Smooth muscle cell (in vitro differentiated cells): ENCODE measurements around the gene SLC16A11. TPM values are rescaled to one million over a fixed set of nuclear protein-coding genes. Genes with fewer than 3 reads are reported as not detected.

Experiments used
- DNase-seq: peaks from one replicate; lab custom pipeline; 2025; ENCODE audit not compliant: unreplicated experiment; lab: John Stamatoyannopoulos, UW
- H2AFZ ChIP-seq: fragments of 200-600 bp; sonication (generic); 2 replicates; pipeline ENCODE4 v1.6.0; 2016; ENCODE audit warnings: antibody characterized with exemption, low read depth, mild to moderate bottlenecking
- H3F3A ChIP-seq: fragments of 200-600 bp; sonication (generic); 2 replicates; pipeline ENCODE4 v1.6.0; 2017; ENCODE audit warnings: antibody characterized with exemption, low read depth
- H3K27ac ChIP-seq: fragments of 200-600 bp; sonication (generic); 2 replicates; pipeline ENCODE4 v1.5.1; 2016; ENCODE audit warnings: low read depth, mild to moderate bottlenecking
- H3K27me3 ChIP-seq: fragments of 200-600 bp; sonication (generic); 2 replicates; pipeline ENCODE4 v1.6.1; 2016; ENCODE audit warnings: low read depth, mild to moderate bottlenecking
- H3K36me3 ChIP-seq: fragments of 200-600 bp; sonication (generic); 2 replicates; pipeline ENCODE4 v1.5.1; 2016; ENCODE audit warnings: low read depth
- H3K4me1 ChIP-seq: fragments of 200-600 bp; sonication (generic); 2 replicates; pipeline ENCODE4 v1.5.1; 2016; ENCODE audit warnings: low read depth
- H3K4me2 ChIP-seq: fragments of 200-600 bp; sonication (generic); 2 replicates; pipeline ENCODE4 v1.6.0; 2016; ENCODE audit warnings: mild to moderate bottlenecking
- H3K4me3 ChIP-seq: fragments of 200-600 bp; sonication (generic); 2 replicates; pipeline ENCODE4 v1.5.1; 2016; ENCODE audit warnings: mild to moderate bottlenecking
- H3K79me2 ChIP-seq: fragments of 200-600 bp; sonication (generic); 2 replicates; pipeline ENCODE4 v1.6.0; 2016; ENCODE audit warnings: low read depth, mild to moderate bottlenecking
- H3K9ac ChIP-seq: fragments of 200-600 bp; sonication (generic); 2 replicates; pipeline ENCODE4 v1.6.0; 2016; ENCODE audit warnings: low read depth
- H3K9me3 ChIP-seq: fragments of 200-600 bp; sonication (generic); replicated peaks from 2 replicates; pipeline ENCODE4 v1.5.1; 2016; ENCODE audit warnings: low read depth
- H4K20me1 ChIP-seq: fragments of 200-600 bp; sonication (generic); 2 replicates; pipeline ENCODE4 v1.6.0; 2016; ENCODE audit warnings: low read depth
- WGBS: methylation state at CpG from one replicate; pipeline ENCODE4 v1.1.7; 2016; ENCODE audit warnings: low lambda C conversion rate; 5-methylcytosine and 5-hydroxymethylcytosine counted together
- polyA plus RNA-seq: library from polyadenylated mRNA; unstranded; fragments of >200 nt; fragmentation: Nextera tagmentation; extraction: Ambion mirVana; gene quantifications from 2 replicates; pipeline ENCODE4 v1.2.1, GENCODE V29; 2016
- total RNA-seq: library from RNA; depleted of rRNA; stranded (reverse); fragments of >200 nt; gene quantifications from 2 replicates; pipeline ENCODE4 v1.2.3, GENCODE V29; 2014
- TF ChIP-seq, protein P1 (sequence below): fragments of 200-600 bp; sonication (generic); IDR thresholded peaks from 2 replicates; pipeline ENCODE4 v1.5.1; 2017; ENCODE audit warnings: borderline replicate concordance, mild to moderate bottlenecking, antibody characterized with exemption; ENCODE audit not compliant: insufficient read depth, poor library complexity, severe bottlenecking

The SLC16A11 gene
- total and polyA plus RNA-seq, 2 experiments from 2014 or later = 0.36 to 0.80 TPM

DNA sequence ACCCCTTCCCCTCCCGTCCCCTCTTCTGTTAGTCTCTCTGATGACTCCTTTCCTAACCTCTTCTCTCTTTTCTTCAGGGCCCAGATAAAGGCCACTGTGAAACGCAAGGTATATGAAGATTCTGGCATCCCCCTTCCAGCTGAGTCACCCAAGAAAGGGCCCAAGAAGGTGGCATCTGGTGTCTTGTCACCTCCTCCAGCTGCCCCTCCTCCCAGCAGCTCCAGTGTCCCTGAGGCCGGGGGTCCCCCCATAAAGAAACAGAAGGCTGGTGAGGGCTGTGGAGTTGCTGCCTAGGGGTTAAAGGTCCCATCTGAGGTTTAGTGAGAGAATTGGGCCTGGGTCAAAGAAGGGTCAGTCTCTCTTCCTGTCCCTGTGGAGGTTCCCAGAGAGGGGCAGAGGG, 27.5 kb downstream of the SLC16A11 start:
- no peak for DNase-seq
- Histone ChIP-seq H3K4me1 (peaks cover 18% of the 10 kb centered on the region), H3K4me3 (no peak overlapping the region), H3K9me3 (no peaks in the 10 kb centered on the region), H3K36me3 (no peaks in the 10 kb centered on the region), H3F3A (peaks cover 26% of the 10 kb centered on the region), H3K79me2 (peaks cover 19% of the 10 kb centered on the region), H2AFZ (no peak overlapping the region), H3K27me3 (no peaks in the 10 kb centered on the region), H3K4me2 (no peak overlapping the region), H3K27ac (peak overlapping the region; percentile 100), H3K9ac (no peak overlapping the region), H4K20me1 (no peaks in the 10 kb centered on the region)
- 94% methylated on average over 3 of the region's 3 CpGs for WGBS
- TF ChIP-seq, protein P1, sequence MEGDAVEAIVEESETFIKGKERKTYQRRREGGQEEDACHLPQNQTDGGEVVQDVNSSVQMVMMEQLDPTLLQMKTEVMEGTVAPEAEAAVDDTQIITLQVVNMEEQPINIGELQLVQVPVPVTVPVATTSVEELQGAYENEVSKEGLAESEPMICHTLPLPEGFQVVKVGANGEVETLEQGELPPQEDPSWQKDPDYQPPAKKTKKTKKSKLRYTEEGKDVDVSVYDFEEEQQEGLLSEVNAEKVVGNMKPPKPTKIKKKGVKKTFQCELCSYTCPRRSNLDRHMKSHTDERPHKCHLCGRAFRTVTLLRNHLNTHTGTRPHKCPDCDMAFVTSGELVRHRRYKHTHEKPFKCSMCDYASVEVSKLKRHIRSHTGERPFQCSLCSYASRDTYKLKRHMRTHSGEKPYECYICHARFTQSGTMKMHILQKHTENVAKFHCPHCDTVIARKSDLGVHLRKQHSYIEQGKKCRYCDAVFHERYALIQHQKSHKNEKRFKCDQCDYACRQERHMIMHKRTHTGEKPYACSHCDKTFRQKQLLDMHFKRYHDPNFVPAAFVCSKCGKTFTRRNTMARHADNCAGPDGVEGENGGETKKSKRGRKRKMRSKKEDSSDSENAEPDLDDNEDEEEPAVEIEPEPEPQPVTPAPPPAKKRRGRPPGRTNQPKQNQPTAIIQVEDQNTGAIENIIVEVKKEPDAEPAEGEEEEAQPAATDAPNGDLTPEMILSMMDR = no peak

DNA sequence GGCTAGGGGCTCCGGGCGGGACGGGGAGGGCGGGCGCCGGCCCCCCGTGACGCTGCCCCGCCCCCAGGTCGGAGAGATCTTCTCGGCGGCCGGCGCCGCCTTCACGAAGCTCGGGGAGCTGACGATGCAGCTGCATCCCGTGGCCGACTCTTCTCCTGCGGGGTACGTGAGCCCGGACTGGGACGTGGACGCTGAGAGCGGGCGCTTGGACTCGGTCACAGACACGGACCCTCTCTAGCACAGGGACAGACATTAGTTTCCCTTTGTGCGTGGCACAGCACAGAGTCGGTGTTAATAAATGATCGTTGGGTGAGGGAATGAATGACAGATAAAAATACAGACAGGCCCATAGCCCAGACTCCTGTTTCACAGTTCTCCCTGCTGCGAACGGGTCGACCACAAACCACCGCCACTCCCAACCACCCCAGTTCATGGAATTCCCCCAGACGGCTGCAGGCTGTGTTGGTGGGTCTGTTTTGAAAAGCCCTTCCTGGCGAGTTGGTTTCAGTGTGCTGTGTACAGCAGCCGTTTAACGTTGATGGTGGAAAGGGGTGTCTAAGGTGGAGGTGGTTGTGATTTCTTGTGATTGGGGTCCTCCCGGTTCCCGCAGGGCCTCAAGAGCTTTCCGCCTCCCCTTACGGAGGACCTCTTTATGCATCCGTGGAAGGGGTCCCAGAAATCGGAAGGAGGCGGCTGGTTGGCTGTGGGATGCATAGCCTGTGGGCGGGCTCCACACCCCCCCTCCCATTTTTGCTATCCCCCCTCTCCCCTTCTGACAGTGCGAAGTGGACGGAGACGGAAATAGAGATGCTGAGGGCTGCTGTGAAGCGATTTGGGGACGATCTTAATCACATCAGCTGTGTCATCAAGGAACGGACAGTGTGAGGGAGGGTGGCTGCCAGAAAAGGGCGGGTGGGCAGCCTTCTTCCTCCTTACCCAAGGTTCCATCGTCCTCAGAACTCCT, 28.6 kb downstream of the SLC16A11 start:
- Histone ChIP-seq H3K4me2 (peak overlapping the region; percentile 100), H3K4me3 (peak overlapping the region; percentile 83), H3K9me3 (no peaks in the 10 kb centered on the region), H3K9ac (peak overlapping the region; percentile 100), H4K20me1 (no peaks in the 10 kb centered on the region), H3K79me2 (peaks cover 30% of the 10 kb centered on the region), H3K36me3 (no peaks in the 10 kb centered on the region), H3K4me1 (peaks cover 16% of the 10 kb centered on the region), H3F3A (peaks cover 22% of the 10 kb centered on the region), H3K27ac (peak overlapping the region; percentile 100), H3K27me3 (no peaks in the 10 kb centered on the region), H2AFZ (peak overlapping the region; percentile 31)
- 24% methylated on average over 49 of the region's 56 CpGs for WGBS
- TF ChIP-seq, protein P1 = no peak
- no peak for DNase-seq

DNA sequence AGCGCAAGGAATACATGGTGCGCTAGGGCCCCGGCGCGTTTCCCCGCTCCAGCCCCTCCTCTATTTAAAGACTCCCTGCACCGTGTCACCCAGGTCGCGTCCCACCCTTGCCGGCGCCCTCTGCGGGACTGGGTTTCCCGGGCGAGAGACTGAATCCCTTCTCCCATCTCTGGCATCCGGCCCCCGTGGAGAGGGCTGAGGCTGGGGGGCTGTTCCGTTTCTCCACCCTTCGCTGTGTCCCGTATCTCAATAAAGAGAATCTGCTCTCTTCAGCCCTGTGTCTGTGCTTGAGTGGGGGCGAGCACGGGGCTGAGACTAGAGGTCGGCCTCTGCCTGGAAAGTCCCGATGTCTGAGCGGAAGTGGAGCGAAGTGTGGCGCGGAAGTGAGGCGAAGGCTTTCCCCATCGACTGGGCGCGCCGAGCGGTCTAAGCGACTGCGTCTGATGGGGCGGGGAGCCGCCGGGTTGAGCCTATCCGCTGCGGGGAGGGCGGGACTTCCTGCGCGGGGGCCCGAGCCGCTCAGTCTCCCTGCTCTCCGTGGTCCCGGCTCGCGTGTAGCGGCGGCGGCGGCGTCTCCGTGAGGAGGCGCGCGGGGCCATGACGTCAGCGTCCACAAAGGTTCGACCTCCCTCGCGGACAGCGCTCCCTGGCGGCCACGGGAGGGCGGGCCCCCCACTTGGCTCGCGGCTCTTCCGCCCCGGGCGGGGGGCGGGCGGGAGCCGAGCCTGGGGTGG, 29.5 kb downstream of the SLC16A11 start:
- peak overlapping the region; percentile 100 for H3K27ac ChIP-seq
- TF ChIP-seq, protein P1 = peak; percentile 88
- H3K4me3 ChIP-seq = peak overlapping the region; percentile 83
- H2AFZ ChIP-seq = peak overlapping the region; percentile 22
- H3K9me3 ChIP-seq = no peaks in the 10 kb centered on the region
- H3K79me2 ChIP-seq = peaks cover 39% of the 10 kb centered on the region
- peaks cover 22% of the 10 kb centered on the region for H3F3A ChIP-seq
- no peaks in the 10 kb centered on the region for H3K27me3 ChIP-seq
- peak overlapping the region; percentile 100 for H3K4me2 ChIP-seq
- WGBS = 3% methylated on average over 43 of the region's 75 CpGs
- H3K4me1 ChIP-seq = peaks cover 16% of the 10 kb centered on the region
- no peaks in the 10 kb centered on the region for H3K36me3 ChIP-seq
- H3K9ac ChIP-seq = peak overlapping the region; percentile 100
- H4K20me1 ChIP-seq = no peaks in the 10 kb centered on the region
- DNase-seq = peak; percentile 94
